Activated T-helper 1 cell treated with anti-CD3 and anti-CD28 coated beads, Interleukin-12 subunit alpha, Interleukin-12 subunit beta, Interleukin-2, Interleukin-4 antibody, amounts not matched to agents 30 ng/mL and 10 ng/mL and 1 ng/mL, durations not matched to agents 14 hours and 24 hours and 36 hours (primary cell): ENCODE measurements around the gene SUCLG2. TPM values are rescaled to one million over a fixed set of nuclear protein-coding genes. Genes with fewer than 3 reads are reported as not detected.

ENCODE experiments used
- DNase-seq: peaks from one replicate; pipeline ENCODE4 v3.0.0; 2021; ENCODE audit warnings: low spot score
- H3K27ac Mint-ChIP-seq: one replicate; pipeline ENCODE4 v1.8.0; 2021; ENCODE audit warnings: mild to moderate bottlenecking, mixed read lengths
- H3K27me3 Mint-ChIP-seq: one replicate; pipeline ENCODE4 v1.8.0; 2022; ENCODE audit warnings: mild to moderate bottlenecking, moderate library complexity, mixed read lengths; ENCODE audit not compliant: insufficient read depth
- H3K36me3 Mint-ChIP-seq: one replicate; pipeline ENCODE4 v1.8.0; 2021; ENCODE audit warnings: low read depth, mixed read lengths
- H3K4me1 Mint-ChIP-seq: one replicate; pipeline ENCODE4 v1.8.0; 2021; ENCODE audit warnings: low read depth, mixed read lengths
- H3K4me3 Mint-ChIP-seq: one replicate; pipeline ENCODE4 v1.8.0; 2021; ENCODE audit warnings: mild to moderate bottlenecking, moderate library complexity, mixed read lengths
- H3K9me3 Mint-ChIP-seq: one replicate; pipeline ENCODE4 v1.8.0; 2021; ENCODE audit warnings: mixed read lengths
- intact Hi-C: fragments of 100-400 bp; cut with micrococcal nuclease; formaldehyde crosslinking; loops from one replicate; pipeline ENCODE4 v1.15.1; 2024
- total RNA-seq: library from RNA; stranded (reverse); gene quantifications from 2 replicates; pipeline ENCODE4 v1.2.3, GENCODE V29; 2022

The SUCLG2 gene
- total RNA-seq, 1 donor from 2014 or later: 30.3 TPM

GRCh38 chr3:67400476-67400875, 253.9 kb downstream of the SUCLG2 start:
- no peak overlapping the region for H3K27ac Mint-ChIP-seq
- H3K36me3 Mint-ChIP-seq: peaks cover 32% of the 10 kb centered on the region
- no peak overlapping the region for H3K4me3 Mint-ChIP-seq
- H3K27me3 Mint-ChIP-seq: no peaks in the 10 kb centered on the region
- H3K9me3 Mint-ChIP-seq: no peaks in the 10 kb centered on the region
- H3K4me1 Mint-ChIP-seq: peaks cover 5% of the 10 kb centered on the region
- intact Hi-C loops: no loop called here
- no peak for DNase-seq

GRCh38 chr3:67389176-67389575, 265.2 kb downstream of the SUCLG2 start:
- Mint-ChIP-seq H3K4me1 (peaks cover 25% of the 10 kb centered on the region), H3K36me3 (peaks cover 36% of the 10 kb centered on the region), H3K4me3 (no peak overlapping the region), H3K27me3 (no peaks in the 10 kb centered on the region), H3K9me3 (peaks cover 11% of the 10 kb centered on the region), H3K27ac (no peak overlapping the region)
- no peak for DNase-seq
- intact Hi-C loops: no loop called here

GRCh38 chr3:67388738-67389137, 265.7 kb downstream of the SUCLG2 start:
- Mint-ChIP-seq H3K4me3 (no peak overlapping the region), H3K27ac (no peak overlapping the region), H3K36me3 (peaks cover 36% of the 10 kb centered on the region), H3K4me1 (peaks cover 25% of the 10 kb centered on the region), H3K9me3 (peaks cover 11% of the 10 kb centered on the region), H3K27me3 (no peaks in the 10 kb centered on the region)
- intact Hi-C loops: no loop called here
- no peak for DNase-seq

GRCh38 chr3:67386451-67386850, 268.0 kb downstream of the SUCLG2 start:
- H3K36me3 Mint-ChIP-seq: peaks cover 24% of the 10 kb centered on the region
- H3K27me3 Mint-ChIP-seq: no peaks in the 10 kb centered on the region
- H3K9me3 Mint-ChIP-seq: peaks cover 11% of the 10 kb centered on the region
- no peak overlapping the region for H3K4me3 Mint-ChIP-seq
- no peak for DNase-seq
- intact Hi-C loops: no loop called here
- no peak overlapping the region for H3K27ac Mint-ChIP-seq
- H3K4me1 Mint-ChIP-seq: peaks cover 25% of the 10 kb centered on the region

- peaks cover 19% of the 10 kb centered on the region for H3K36me3 Mint-ChIP-seq
- intact Hi-C loops: loop anchor here (2.0 to 5.0 kb wide), 2 partner anchors 270 to 872 kb away; partner anchors contain the start of gene SUCLG2
- no peak for DNase-seq
- peaks cover 25% of the 10 kb centered on the region for H3K4me1 Mint-ChIP-seq
- no peak overlapping the region for H3K27ac Mint-ChIP-seq
- H3K9me3 Mint-ChIP-seq: peaks cover 11% of the 10 kb centered on the region
- no peak overlapping the region for H3K4me3 Mint-ChIP-seq
- H3K27me3 Mint-ChIP-seq: no peaks in the 10 kb centered on the region
These were observed 269.5 kb downstream of the SUCLG2 start for GRCh38 chr3:67384760-67385397.

GRCh38 chr3:67384016-67384415, 270.4 kb downstream of the SUCLG2 start:
- no peak for DNase-seq
- intact Hi-C loops: loop anchor here (2.0 to 5.0 kb wide), 2 partner anchors 271 to 873 kb away; partner anchors contain the start of gene SUCLG2
- Mint-ChIP-seq H3K27me3 (no peaks in the 10 kb centered on the region), H3K4me3 (no peak overlapping the region), H3K9me3 (peaks cover 11% of the 10 kb centered on the region), H3K4me1 (peaks cover 18% of the 10 kb centered on the region), H3K36me3 (peaks cover 17% of the 10 kb centered on the region), H3K27ac (no peak overlapping the region)

- H3K4me1 Mint-ChIP-seq: peaks cover 12% of the 10 kb centered on the region
- no peak overlapping the region for H3K4me3 Mint-ChIP-seq
- no peak for DNase-seq
- intact Hi-C loops: loop anchor here (2.0 to 5.0 kb wide), 2 partner anchors 269 to 874 kb away; no protein-coding TSS in a partner anchor
- H3K36me3 Mint-ChIP-seq: peaks cover 12% of the 10 kb centered on the region
- H3K9me3 Mint-ChIP-seq: peaks cover 11% of the 10 kb centered on the region
- no peaks in the 10 kb centered on the region for H3K27me3 Mint-ChIP-seq
- no peak overlapping the region for H3K27ac Mint-ChIP-seq
These were observed 271.0 kb downstream of the SUCLG2 start for GRCh38 chr3:67383379-67383778.

- intact Hi-C loops: loop anchor here (2.0 to 5.0 kb wide), 2 partner anchors 268 to 875 kb away; no protein-coding TSS in a partner anchor
- peaks cover 11% of the 10 kb centered on the region for H3K9me3 Mint-ChIP-seq
- peaks cover 9% of the 10 kb centered on the region for H3K36me3 Mint-ChIP-seq
- no peak overlapping the region for H3K27ac Mint-ChIP-seq
- DNase-seq: no peak
- H3K4me3 Mint-ChIP-seq: no peak overlapping the region
- H3K4me1 Mint-ChIP-seq: peaks cover 12% of the 10 kb centered on the region
- H3K27me3 Mint-ChIP-seq: no peaks in the 10 kb centered on the region
These were observed 271.9 kb downstream of the SUCLG2 start for GRCh38 chr3:67382536-67382935.

GRCh38 chr3:67381667-67382272, 272.6 kb downstream of the SUCLG2 start:
- Mint-ChIP-seq H3K36me3 (peaks cover 5% of the 10 kb centered on the region), H3K27me3 (no peaks in the 10 kb centered on the region), H3K27ac (no peak overlapping the region), H3K4me3 (no peak overlapping the region), H3K9me3 (peaks cover 7% of the 10 kb centered on the region), H3K4me1 (peaks cover 8% of the 10 kb centered on the region)
- DNase-seq: no peak
- intact Hi-C loops: loop anchor here (1.0 to 5.0 kb wide), 4 partner anchors 267 to 1495 kb away; no protein-coding TSS in a partner anchor

GRCh38 chr3:67380118-67380517, 274.3 kb downstream of the SUCLG2 start:
- Mint-ChIP-seq H3K4me3 (no peak overlapping the region), H3K36me3 (peaks cover 7% of the 10 kb centered on the region), H3K9me3 (no peaks in the 10 kb centered on the region), H3K27ac (no peak overlapping the region), H3K27me3 (no peaks in the 10 kb centered on the region), H3K4me1 (no peaks in the 10 kb centered on the region)
- no peak for DNase-seq
- intact Hi-C loops: loop anchor here (2.0 to 5.0 kb wide), 2 partner anchors 877 to 1497 kb away; no protein-coding TSS in a partner anchor

- no peak overlapping the region for H3K27ac Mint-ChIP-seq
- DNase-seq: no peak
- peaks cover 10% of the 10 kb centered on the region for H3K36me3 Mint-ChIP-seq
- intact Hi-C loops: no loop called here
- H3K27me3 Mint-ChIP-seq: no peaks in the 10 kb centered on the region
- H3K4me3 Mint-ChIP-seq: no peak overlapping the region
- H3K4me1 Mint-ChIP-seq: no peaks in the 10 kb centered on the region
- no peaks in the 10 kb centered on the region for H3K9me3 Mint-ChIP-seq
These were observed 277.1 kb downstream of the SUCLG2 start for GRCh38 chr3:67377299-67377698.

- Mint-ChIP-seq H3K36me3 (peaks cover 10% of the 10 kb centered on the region), H3K4me1 (no peaks in the 10 kb centered on the region), H3K9me3 (no peaks in the 10 kb centered on the region), H3K27me3 (no peaks in the 10 kb centered on the region), H3K4me3 (no peak overlapping the region), H3K27ac (no peak overlapping the region)
- DNase-seq: no peak
- intact Hi-C loops: no loop called here
These were observed 278.0 kb downstream of the SUCLG2 start for GRCh38 chr3:67376416-67376815.

- DNase-seq: no peak
- intact Hi-C loops: no loop called here
- no peak overlapping the region for H3K4me3 Mint-ChIP-seq
- peaks cover 11% of the 10 kb centered on the region for H3K36me3 Mint-ChIP-seq
- no peak overlapping the region for H3K27ac Mint-ChIP-seq
- no peaks in the 10 kb centered on the region for H3K4me1 Mint-ChIP-seq
- H3K27me3 Mint-ChIP-seq: no peaks in the 10 kb centered on the region
- peaks cover 1% of the 10 kb centered on the region for H3K9me3 Mint-ChIP-seq
These were observed 278.4 kb downstream of the SUCLG2 start for GRCh38 chr3:67375976-67376375.
